HG02763 (cell line): ENCODE results near the gene TMEM225B.
"Not testable (repeated sequence)": the region's sequence is repeated elsewhere in the genome, so short reads cannot be mapped to it uniquely, and the experiment has no call there.

Experiments used
- ATAC-seq: cut with Tn5 transposase; IDR thresholded peaks from one replicate; pipeline ENCODE4 v1.9.1; 2021; ENCODE audit warnings: mild to moderate bottlenecking, moderate library complexity; ENCODE audit not compliant: unreplicated experiment

Gene TMEM225B

DNA sequence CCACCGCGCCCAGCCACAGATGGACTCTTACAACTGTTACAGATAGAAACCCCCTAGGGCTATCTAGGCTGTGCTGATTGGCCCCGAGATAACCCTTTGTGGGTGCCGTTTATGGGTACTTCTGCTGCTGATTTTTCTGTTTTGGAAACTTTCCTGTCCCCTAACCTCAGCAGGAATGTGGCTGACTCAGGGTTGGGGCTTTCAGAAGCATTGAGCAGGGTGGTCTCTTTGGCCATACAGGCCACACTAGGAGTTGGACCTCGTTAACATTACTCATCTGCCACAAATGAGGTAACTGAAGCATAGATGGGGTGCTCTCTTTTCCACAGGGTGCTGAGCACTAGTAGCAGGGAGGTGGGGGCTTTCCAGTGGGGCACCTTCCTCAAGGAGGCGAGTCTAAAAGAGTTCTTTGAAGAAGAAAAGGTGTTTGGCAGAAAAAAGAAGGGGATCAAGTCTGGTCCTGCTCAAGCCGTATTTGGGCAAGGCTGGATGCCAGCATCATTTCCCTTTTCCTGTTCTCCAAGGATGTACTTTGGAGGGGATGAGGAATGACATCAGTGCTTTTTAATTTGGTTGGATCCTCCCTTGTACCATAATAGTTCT lies 25.1 kb downstream of the TMEM225B start:
- ATAC-seq: no peak

DNA sequence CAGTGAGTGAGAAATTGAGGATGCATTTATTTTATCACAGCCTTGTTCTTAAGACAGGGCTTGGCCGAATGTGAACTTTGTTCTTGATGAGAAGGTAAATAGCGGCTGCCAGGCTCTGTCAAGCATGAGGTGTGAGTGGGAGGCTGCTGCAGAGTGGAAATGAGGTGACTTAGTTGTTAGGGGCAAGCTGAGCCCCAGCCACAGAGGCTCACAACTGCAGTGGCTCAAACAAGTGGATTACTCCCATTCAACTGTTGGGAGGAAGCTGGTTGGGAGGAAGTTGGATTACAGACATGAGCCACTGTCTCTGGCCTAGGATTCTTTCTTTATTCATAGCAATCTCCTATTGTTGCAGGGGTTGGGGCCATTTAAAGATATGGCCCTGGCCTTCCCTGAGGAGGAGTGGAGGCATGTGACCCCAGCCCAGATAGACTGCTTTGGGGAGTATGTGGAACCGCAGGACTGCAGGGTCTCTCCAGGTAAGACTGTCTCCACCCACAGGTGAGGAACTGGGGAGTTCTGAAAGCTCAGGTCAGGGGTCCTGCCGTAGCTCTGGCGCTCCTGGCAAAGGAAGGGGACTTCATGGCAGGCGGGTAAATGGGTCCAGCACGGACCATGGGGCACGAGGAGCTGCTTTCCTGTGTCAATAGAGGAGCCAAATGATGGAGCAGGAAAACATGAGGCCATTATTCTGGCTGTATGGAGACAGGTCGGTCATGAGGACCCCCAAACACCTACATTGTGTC lies 25.8 kb downstream of the TMEM225B start:
- no peak for ATAC-seq

GRCh38 chr7:99624484-99624883 lies 26.4 kb downstream of the TMEM225B start:
- no peak for ATAC-seq

DNA sequence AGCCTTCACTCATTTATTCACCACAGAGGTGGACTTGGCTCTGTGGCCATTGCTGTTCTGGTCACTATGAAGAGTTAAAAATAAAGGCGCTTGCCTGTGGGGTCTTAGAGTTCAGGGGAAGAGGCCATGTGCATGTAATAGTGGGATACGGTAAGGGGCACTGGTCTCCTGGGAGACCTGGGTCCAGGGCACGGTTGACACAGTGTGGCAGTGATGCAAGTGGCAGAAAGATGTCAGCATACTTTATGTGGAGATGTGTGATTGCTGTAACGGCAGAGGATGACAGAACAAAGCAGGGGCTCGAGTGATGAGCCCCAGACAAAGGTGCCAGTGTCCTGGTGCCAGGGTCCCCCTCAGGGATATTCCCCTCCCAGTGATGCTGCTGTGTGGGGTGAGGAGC lies 27.3 kb downstream of the TMEM225B start:
- ATAC-seq: no peak

- ATAC-seq: no peak
Measured at GRCh38 chr7:99625961-99626360, 27.9 kb downstream of the TMEM225B start.

GRCh38 chr7:99626661-99627060 lies 28.6 kb downstream of the TMEM225B start:
- no peak for ATAC-seq

- ATAC-seq: no peak
Measured at GRCh38 chr7:99627513-99627912, 29.4 kb downstream of the TMEM225B start.

GRCh38 chr7:99628471-99629465 lies 30.7 kb downstream of the TMEM225B start:
- no peak for ATAC-seq

DNA sequence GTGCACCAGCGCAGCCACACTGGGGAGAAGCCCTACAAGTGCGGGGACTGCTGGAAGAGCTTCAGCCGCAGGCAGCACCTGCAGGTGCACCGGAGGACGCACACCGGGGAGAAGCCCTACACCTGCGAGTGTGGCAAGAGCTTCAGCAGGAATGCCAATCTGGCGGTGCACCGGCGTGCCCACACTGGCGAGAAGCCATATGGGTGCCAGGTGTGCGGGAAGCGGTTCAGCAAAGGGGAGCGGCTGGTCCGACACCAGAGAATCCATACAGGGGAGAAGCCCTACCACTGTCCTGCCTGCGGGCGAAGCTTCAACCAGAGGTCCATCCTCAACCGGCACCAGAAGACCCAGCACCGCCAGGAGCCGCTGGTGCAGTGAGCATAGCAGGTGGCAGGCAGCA lies 31.6 kb downstream of the TMEM225B start:
- ATAC-seq: no peak

DNA sequence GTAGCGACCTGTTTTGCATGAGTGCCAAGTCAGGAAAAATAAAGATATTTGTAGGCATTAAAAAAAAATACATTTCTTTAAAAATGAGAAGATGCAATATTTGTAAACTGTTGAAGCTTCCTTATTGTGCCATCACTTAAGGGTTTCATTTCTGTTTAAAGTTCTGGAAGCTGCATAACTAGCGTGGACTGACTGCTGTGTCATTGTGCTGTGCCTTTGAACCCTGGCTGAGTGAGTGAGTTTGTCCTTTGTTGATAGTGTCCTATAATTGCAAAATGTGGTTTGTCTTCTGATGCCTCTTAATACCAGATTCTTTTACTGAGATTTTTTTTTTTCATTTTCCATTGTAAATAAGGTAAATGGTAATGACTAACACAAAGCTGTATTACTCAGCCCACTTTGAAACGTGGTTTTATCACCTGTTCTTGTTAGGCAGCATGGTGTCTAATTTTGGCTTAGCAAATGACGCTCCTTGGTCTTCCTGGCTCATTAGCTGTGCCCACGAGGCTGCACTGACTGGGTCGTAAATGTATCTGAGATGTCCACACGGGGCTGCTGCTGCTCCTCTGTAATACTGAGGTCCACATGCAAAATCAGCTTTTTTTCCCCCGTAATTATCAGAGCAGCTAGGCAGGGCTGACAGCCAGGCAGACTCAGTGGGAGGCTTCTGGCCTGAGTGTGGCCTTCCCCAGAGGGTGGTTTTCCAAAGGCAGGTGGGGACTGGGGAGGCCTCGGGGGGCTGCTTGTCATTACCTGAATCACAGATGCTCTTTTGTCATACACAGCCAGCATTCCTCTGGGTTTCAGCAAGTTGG lies 33.4 kb downstream of the TMEM225B start:
- no peak for ATAC-seq

- ATAC-seq: not testable (repeated sequence)
Measured at GRCh38 chr7:99637414-99637813, 39.3 kb downstream of the TMEM225B start.

GRCh38 chr7:99638731-99639130 lies 40.7 kb downstream of the TMEM225B start:
- no peak for ATAC-seq

- ATAC-seq: no peak
Measured at GRCh38 chr7:99639267-99639666, 41.2 kb downstream of the TMEM225B start.

GRCh38 chr7:99642027-99642426 lies 44.0 kb downstream of the TMEM225B start:
- ATAC-seq: no peak

GRCh38 chr7:99643464-99643863 lies 45.4 kb downstream of the TMEM225B start:
- no peak for ATAC-seq

DNA sequence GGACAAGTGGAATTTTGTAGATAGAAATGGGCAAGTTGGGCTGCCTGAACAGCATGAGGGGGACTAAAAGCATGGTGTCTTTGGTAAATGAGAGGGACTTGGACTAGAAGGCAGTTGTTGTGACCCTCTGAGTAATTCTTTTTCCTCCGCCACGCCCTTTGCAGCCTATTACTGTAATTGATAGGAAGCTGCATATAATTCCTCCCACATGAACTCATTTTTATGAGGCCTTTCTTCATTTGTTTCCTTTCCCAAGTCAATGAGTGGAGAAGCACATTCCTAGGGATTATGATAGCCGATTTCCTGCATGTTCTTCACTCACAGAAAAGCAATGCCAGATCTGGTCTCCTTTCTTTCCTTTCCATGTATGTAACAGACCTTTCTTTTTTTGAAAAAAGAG lies 46.4 kb downstream of the TMEM225B start:
- ATAC-seq: no peak

- ATAC-seq: no peak
Measured at GRCh38 chr7:99645590-99645989, 47.5 kb downstream of the TMEM225B start.

DNA sequence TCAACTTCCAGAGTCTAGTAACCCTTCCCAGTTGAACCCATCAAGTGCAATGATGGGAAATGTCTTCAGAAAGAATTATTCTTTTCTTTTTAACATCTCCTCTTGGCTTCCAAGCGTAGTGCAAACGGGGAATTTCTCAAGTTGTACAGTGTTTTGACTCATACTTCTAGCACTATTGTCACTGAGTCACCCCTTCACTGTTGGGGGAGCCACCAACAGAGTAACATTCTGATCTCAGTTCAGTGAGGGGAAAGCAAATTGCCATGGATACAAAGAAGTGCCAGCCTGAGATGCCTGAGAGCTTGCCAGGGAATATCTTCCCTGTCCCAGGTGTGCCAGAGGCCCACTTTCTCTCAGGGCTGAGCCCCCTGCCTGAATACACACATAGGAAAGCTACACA lies 50.8 kb downstream of the TMEM225B start:
- no peak for ATAC-seq

DNA sequence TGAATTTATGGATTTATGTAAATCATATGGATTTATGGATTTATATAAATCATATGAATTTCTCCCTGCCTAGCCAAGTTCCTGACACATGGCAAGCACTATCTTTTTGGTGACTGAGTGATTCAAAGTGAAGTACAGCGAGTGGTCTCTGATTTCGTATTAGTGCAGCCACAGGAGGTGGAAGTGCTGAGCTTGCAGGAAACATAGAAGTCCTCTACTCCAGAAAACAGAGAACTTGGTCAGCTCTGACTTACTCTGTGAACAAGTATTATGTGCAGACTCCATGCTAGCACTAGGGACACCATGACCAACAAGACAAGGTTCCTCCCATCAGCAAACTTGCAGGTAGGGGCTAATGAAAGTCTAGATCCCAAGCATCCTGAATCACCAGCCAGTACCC lies 53.2 kb downstream of the TMEM225B start:
- ATAC-seq: no peak

- ATAC-seq: no peak
Measured at GRCh38 chr7:99652671-99653070, 54.6 kb downstream of the TMEM225B start.

GRCh38 chr7:99653269-99653668 lies 55.2 kb downstream of the TMEM225B start:
- not testable (repeated sequence) for ATAC-seq
